Activated T-cell treated with anti-CD3 and anti-CD28 coated beads, Interleukin-2, amount 50 U/mL, for 4 hours (primary cell): Measurements from ENCODE around the gene GALNT17. TPM values are rescaled to one million over a fixed set of nuclear protein-coding genes. Genes with fewer than 3 reads are reported as not detected.

ENCODE experiments used
- ATAC-seq, 2 donors: fragments of 200-7000 bp; cut with Tn5 transposase; one replicate each; pipeline ENCODE4 v1.10.0; 2021
- DNase-seq: peaks from one replicate; pipeline ENCODE4 v3.0.0-alpha.2; 2020
- H3K27me3 Mint-ChIP-seq: one replicate; pipeline ENCODE4 v1.8.0; 2021; ENCODE audit warnings: low read depth, mixed read lengths
- H3K36me3 Mint-ChIP-seq: one replicate; pipeline ENCODE4 v1.8.0; 2022; ENCODE audit warnings: mixed read lengths; ENCODE audit not compliant: insufficient read depth
- H3K4me1 Mint-ChIP-seq: one replicate; pipeline ENCODE4 v1.8.0; 2021; ENCODE audit warnings: low read depth, mixed read lengths
- H3K4me3 Mint-ChIP-seq: one replicate; pipeline ENCODE4 v1.8.0; 2021; ENCODE audit warnings: mild to moderate bottlenecking, moderate library complexity, mixed read lengths
- H3K9me3 Mint-ChIP-seq: one replicate; pipeline ENCODE4 v1.8.0; 2021; ENCODE audit warnings: mixed read lengths
- total RNA-seq, 3 donors: library from RNA; stranded (reverse); gene quantifications; one replicate each; pipeline ENCODE4 v1.2.1, GENCODE V29; 2021

GALNT17 gene
- total RNA-seq, 3 donors from 2014 or later: 0.30 TPM; not detected in 2

DNA sequence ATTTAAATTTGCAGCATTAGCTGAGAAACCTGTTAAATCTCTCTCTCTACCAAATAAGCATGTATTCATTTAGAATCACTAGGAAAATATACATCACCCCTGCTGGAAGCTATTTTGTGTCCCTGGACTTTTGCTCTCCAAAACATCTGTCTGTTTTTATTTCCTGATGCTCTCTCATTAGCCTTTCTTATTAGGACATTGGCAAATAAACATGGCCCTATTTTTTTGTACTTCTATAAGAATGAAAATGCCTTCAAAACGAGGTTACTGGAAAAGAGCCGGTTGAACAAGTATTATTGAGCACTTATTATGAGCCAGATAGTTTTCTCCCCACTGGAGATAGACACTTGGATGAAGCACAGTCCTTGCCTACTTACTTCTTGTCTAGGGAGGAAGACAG is 206.9 kb downstream of the GALNT17 start:
- Mint-ChIP-seq H3K4me3 (no peak overlapping the region), H3K4me1 (no peaks in the 10 kb centered on the region), H3K9me3 (peaks cover 22% of the 10 kb centered on the region), H3K27me3 (no peaks in the 10 kb centered on the region), H3K36me3 (no peaks in the 10 kb centered on the region)
- ATAC-seq: no peak
- DNase-seq: no peak

DNA sequence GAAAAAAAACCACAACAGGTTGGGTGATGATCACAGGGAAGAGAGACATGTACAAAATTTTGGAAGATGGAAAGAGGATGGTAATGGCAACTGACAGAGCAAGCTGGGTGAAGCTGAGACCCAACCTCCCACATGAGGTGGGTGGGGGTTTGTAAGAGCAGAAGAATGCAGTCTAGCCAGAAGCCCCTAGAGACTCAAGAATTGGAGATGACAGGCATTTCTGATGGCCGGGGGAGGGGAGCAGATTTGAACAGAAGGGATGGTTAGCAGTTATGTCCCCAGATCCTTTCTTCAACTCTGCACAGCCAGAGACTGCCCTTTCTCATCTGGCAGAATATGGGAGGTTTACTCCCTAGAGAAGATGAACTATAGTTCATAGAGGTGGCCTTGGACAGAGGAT is 208.0 kb downstream of the GALNT17 start:
- Mint-ChIP-seq H3K4me1 (no peaks in the 10 kb centered on the region), H3K36me3 (no peaks in the 10 kb centered on the region), H3K4me3 (no peak overlapping the region), H3K9me3 (peaks cover 31% of the 10 kb centered on the region), H3K27me3 (no peaks in the 10 kb centered on the region)
- DNase-seq (no peak), ATAC-seq (no peak)

DNA sequence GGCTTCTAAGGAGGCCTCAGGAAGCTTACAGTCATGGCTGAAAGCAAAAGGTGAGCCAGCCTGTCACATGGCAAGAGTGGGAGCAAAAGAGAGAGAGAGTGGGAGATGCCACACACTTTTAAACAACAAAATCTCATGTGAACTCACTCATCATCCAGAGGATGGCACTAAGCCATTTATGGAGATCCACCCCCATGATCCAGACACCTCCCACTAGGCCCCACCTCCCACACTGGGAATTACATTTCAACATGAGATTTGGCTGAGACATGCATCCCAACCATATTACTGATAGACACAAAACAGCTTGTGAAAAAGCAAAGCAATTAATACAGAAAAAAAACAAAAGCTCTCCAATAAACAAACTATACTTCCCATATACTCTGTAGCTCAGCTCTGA is 210.3 kb downstream of the GALNT17 start:
- H3K4me3 Mint-ChIP-seq: no peak overlapping the region
- DNase-seq: no peak
- H3K9me3 Mint-ChIP-seq: peaks cover 38% of the 10 kb centered on the region
- H3K36me3 Mint-ChIP-seq: no peaks in the 10 kb centered on the region
- no peaks in the 10 kb centered on the region for H3K27me3 Mint-ChIP-seq
- no peaks in the 10 kb centered on the region for H3K4me1 Mint-ChIP-seq
- ATAC-seq: no peak

DNA sequence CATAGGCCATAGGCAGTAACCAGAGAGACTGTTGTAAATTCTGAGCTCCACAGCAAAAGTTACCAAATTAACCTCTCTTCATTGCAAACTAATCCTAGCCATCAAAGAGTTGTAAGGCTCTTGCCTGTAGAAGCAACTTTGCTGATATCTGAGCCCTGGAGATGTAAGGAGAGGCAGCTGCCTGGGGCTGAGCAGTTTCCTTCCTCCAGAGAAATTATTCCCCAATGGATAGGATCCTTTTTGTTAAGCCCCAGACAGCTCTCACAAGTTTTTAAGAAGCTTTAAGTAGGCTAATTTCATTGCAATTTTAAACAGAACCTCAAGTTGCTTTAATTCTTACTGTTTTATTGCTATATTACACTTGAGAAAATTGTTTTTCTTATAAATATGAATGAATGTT is 211.1 kb downstream of the GALNT17 start:
- no peaks in the 10 kb centered on the region for H3K4me1 Mint-ChIP-seq
- no peaks in the 10 kb centered on the region for H3K27me3 Mint-ChIP-seq
- no peak for ATAC-seq
- H3K4me3 Mint-ChIP-seq: no peak overlapping the region
- peaks cover 38% of the 10 kb centered on the region for H3K9me3 Mint-ChIP-seq
- no peak for DNase-seq
- H3K36me3 Mint-ChIP-seq: no peaks in the 10 kb centered on the region

DNA sequence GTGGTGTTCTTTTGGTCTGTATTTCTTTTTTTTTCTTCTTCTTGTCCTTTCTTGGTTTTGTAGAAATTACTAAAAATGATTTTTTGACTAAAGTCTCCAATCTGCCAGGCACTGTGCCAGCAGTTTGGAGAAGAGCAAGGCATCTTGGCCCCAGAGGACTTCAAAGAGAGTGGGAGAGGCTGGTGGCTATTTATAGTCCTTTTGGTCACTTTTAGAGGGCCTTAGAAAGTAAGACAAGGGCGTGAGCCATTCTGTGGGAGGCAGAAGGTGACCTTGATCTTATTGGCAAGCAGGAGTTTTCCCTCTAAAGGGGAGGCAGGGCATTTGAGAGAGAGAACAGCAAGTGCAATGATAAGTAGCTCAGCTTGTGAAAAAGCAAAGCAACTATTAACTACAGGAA is 211.9 kb downstream of the GALNT17 start:
- DNase-seq: no peak
- no peaks in the 10 kb centered on the region for H3K27me3 Mint-ChIP-seq
- H3K36me3 Mint-ChIP-seq: no peaks in the 10 kb centered on the region
- H3K4me1 Mint-ChIP-seq: no peaks in the 10 kb centered on the region
- peaks cover 39% of the 10 kb centered on the region for H3K9me3 Mint-ChIP-seq
- ATAC-seq: no peak
- no peak overlapping the region for H3K4me3 Mint-ChIP-seq

DNA sequence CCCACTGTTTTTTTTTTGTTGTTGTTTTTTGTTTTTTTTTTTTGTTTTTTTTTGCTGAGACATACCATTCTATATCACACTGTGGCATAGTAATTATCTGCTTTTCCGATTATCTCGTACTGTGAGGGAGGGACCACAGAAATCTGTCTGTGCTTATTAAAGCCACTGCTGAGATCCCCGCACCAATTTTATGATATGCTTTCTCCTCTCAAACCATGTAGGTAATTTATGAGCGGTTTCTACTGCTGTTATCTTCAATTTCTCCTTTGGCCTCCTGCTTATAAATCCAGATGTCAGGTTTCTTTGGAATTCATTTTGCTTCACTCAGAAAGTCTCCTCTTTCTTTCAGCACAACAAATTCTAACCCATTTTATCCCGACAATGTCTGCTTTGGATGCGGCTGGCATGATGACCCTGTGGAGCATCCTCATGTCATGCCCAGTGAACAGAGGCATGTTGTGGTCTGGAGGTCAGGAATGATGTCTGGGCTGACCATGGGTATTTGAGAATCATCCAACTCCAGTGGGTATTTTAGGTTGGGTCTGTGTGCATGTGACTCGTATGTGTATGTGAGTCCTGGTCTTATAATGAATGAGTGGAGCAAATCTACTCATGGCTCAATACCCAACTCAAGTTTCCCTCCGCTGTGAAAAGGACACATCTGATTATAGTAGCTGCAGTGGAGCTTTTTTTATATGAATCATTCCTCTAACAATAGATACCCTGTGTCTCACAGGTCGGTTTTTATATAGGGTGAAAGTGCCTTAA is 213.4 kb downstream of the GALNT17 start:
- DNase-seq: no peak
- no peaks in the 10 kb centered on the region for H3K4me1 Mint-ChIP-seq
- H3K27me3 Mint-ChIP-seq: no peaks in the 10 kb centered on the region
- H3K9me3 Mint-ChIP-seq: peaks cover 32% of the 10 kb centered on the region
- ATAC-seq: no peak
- H3K36me3 Mint-ChIP-seq: no peaks in the 10 kb centered on the region
- H3K4me3 Mint-ChIP-seq: no peak overlapping the region

DNA sequence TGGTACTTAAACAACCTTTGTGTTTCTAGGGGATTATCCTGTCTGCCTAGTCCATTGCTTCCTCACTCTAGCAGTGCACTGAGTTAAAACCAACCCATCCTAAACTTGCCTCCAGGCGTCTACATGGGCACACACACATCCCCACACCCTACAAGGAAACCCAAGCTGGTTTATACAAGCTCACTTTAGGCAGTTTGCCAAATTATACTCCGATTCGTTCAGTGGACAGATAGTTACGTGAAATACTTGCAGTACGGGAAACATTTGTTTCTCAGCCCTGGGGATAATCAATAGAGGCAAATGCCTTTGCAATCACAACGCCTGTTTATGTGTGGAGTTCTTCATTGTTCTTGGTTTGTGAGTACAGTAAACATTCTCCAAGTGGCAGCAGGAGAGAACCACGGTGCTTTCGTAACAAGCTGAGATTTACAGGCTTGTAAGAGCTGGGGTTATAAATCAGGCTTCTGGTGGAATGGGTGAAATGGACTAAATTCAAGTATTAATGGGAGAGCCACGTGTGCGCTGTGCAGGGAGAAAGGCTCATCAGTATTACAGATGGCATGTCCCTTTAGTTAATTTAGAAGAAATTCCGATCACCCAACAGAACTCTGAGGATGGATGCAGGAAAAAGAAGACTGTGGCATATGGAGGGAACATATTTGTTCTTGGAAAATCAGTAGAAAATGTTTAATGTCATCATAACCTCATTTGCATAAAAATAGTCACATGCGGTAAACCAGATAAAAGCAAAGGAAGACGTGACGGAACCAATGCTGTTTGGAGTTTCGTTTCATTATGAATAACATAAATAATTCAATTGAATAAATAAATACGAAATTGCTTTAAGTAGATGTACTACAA is 217.1 kb downstream of the GALNT17 start:
- Mint-ChIP-seq H3K36me3 (no peaks in the 10 kb centered on the region), H3K4me3 (no peak overlapping the region), H3K27me3 (no peaks in the 10 kb centered on the region), H3K9me3 (peaks cover 38% of the 10 kb centered on the region), H3K4me1 (no peaks in the 10 kb centered on the region)
- DNase-seq: no peak
- ATAC-seq: no peak

DNA sequence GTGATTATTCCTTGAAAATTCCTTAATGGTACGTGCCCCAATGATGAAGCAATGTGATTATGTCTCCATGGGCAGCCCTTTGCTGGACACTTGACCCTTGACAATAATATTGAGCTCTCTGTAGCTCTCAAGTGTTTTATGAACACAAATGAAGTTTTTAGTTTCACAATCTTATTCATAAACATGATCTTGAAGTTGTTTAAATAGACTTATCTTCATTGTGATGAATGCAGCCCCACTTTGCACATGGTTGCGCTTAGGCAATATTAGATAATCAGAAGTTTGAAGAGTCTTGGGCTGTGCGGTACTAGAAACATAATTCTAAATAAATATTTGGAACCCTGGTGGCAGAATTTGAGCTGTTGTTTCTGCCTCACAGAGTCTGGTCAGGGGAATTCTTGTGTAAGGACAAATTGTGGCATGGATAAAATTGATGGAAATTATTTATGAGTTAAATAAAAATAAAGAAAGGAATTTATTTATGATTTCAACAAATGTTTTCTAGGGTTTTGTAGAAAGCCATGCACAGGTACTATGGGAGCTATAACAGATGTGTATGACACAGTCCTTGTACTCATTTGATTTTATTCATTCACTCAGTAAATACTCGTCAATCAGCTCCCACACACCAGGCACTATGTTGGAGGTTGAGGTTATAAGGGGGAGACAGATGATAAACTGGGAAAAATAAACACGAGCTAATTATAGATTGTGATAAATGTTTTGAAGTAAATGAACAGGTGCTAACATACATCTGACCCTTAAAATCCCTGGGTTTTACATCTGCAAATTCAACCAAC is 217.9 kb downstream of the GALNT17 start:
- no peaks in the 10 kb centered on the region for H3K4me1 Mint-ChIP-seq
- ATAC-seq: no peak
- no peaks in the 10 kb centered on the region for H3K36me3 Mint-ChIP-seq
- H3K27me3 Mint-ChIP-seq: no peaks in the 10 kb centered on the region
- DNase-seq: no peak
- peaks cover 31% of the 10 kb centered on the region for H3K9me3 Mint-ChIP-seq
- H3K4me3 Mint-ChIP-seq: no peak overlapping the region

DNA sequence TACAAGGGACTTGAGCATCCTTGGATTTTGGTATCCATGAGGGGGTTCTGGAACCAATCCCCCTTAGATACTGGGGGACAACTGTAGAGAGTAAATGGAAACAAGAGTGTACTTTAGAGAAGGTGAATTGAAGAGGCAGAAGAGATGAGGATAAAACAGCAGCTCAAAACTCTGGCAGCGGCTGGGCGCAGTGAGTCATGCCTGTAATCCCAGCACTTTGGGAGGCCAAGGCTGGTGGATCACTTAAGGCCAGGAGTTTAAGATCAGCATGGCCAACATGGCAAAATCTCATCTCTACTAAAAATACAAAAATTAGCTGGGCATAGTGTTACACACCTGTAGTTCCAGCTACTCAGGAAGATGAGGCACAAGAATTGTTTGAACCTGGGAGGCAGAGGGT is 218.7 kb downstream of the GALNT17 start:
- H3K27me3 Mint-ChIP-seq: no peaks in the 10 kb centered on the region
- H3K4me3 Mint-ChIP-seq: no peak overlapping the region
- H3K4me1 Mint-ChIP-seq: no peaks in the 10 kb centered on the region
- peaks cover 24% of the 10 kb centered on the region for H3K9me3 Mint-ChIP-seq
- no peaks in the 10 kb centered on the region for H3K36me3 Mint-ChIP-seq
- ATAC-seq: no peak
- DNase-seq: no peak

DNA sequence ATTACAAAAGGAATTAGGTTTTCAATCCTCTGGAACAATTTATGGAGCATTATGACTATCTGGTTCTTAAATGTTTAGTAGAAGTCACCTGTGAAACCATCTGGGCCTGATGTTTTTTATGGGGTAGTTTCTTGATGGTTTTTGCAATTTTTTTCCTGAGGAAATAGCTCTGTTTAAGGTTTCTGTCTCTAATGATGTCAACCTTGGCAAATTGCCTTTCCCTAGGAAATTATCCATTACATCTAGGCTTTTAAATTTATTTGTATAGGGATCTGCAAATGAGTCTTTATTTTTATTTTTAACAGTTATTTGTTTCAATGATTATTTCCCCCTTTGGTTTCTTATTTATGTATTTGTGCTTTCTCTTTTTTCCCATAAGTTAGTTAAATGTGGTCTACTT is 222.8 kb downstream of the GALNT17 start:
- Mint-ChIP-seq H3K4me1 (no peaks in the 10 kb centered on the region), H3K27me3 (no peaks in the 10 kb centered on the region), H3K36me3 (no peaks in the 10 kb centered on the region), H3K9me3 (peaks cover 21% of the 10 kb centered on the region), H3K4me3 (no peak overlapping the region)
- ATAC-seq (no peak), DNase-seq (no peak)

DNA sequence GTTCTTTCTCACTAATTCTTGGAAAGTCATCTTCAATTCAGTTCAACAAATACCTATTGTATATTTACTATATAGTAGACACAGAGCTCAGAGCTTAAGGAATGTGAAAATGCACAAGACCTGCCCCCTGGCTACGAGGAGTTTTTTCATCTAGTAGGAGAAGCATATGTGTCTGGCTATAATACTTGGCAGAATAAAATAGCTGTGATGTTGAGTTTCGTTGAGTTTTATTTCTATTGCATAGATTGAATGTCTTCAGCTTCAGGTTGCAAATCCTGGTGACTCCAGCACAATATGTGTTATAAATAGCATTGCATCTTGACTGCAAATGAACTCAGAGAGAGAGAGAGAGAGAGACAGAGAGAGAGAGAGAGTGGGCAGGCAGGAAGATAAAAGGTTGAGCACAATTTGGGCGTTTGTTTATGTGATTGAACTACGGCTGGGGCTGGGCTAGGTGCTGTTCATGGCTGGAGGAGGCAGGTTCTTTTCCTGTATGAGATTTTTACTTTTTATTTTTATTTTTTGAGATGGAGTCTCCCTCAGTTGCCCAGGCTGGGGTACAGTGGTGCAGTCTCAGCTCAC is 229.6 kb downstream of the GALNT17 start:
- peaks cover 20% of the 10 kb centered on the region for H3K9me3 Mint-ChIP-seq
- H3K27me3 Mint-ChIP-seq: no peaks in the 10 kb centered on the region
- no peaks in the 10 kb centered on the region for H3K4me1 Mint-ChIP-seq
- ATAC-seq (no peak), DNase-seq (no peak)
- no peaks in the 10 kb centered on the region for H3K36me3 Mint-ChIP-seq
- no peak overlapping the region for H3K4me3 Mint-ChIP-seq

DNA sequence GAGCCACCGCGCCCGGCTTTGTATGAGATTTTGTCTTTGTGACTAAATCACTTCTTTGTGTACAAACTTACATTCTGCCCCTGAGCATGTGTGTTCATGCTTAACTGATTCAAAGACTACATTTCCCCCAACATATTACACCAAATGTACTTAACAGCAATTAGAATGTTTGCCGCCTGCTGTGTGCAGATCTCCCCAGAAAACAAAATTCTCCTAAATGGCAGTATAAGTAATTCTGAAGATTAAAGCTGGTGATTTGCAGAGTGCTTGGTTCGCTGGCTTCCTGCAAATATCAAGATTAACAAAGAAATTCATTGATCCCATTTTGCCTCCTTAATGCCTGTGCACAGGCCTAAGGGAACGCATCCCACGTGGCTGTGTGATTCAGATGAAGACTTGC is 230.3 kb downstream of the GALNT17 start:
- Mint-ChIP-seq H3K9me3 (peaks cover 23% of the 10 kb centered on the region), H3K36me3 (no peaks in the 10 kb centered on the region), H3K4me1 (no peaks in the 10 kb centered on the region), H3K4me3 (no peak overlapping the region), H3K27me3 (no peaks in the 10 kb centered on the region)
- DNase-seq (no peak), ATAC-seq (no peak)

DNA sequence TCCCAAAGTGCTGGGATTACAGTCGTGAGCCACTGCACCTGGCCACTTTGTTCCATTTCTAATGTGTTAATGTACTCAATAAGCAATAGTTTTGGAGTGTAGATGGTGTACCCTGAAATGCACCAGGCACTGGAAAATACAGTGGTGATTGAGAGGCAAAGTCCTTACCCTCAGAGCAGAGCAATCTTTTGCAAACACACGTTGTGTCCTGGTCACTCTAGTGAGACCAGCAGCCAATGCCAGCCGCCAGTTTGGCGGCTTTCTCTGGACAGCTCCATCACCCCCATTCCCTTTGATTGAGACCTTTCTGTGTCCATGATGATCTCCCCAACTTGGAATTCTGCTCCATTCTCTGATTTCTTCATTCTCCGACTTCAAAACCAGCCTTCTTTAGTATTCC is 231.3 kb downstream of the GALNT17 start:
- Mint-ChIP-seq H3K9me3 (peaks cover 23% of the 10 kb centered on the region), H3K4me3 (no peak overlapping the region), H3K4me1 (no peaks in the 10 kb centered on the region), H3K36me3 (no peaks in the 10 kb centered on the region), H3K27me3 (no peaks in the 10 kb centered on the region)
- DNase-seq: no peak
- no peak for ATAC-seq

DNA sequence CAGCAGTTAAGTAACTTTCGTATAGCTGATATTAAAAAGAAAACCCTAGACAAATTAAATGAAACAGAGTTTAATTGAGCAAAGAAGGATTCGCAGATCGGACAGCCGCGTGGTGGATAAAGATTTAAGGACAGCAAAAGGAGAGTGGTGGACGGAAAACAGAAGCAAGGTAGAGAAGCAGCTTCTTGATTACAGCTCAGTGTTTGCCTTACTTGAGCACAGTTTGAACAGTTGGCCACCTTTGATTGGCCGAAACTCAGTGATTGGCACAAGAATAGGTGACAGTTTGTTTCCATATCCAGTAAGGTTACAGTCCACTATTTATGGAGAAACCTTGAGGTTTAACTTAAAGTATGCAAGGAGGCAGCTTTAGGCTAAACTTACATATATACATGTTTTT is 231.7 kb downstream of the GALNT17 start:
- ATAC-seq: no peak
- H3K27me3 Mint-ChIP-seq: no peaks in the 10 kb centered on the region
- H3K4me1 Mint-ChIP-seq: no peaks in the 10 kb centered on the region

More for the DNA sequence above, 231.7 kb downstream of the GALNT17 start:
- Mint-ChIP-seq H3K9me3 (peaks cover 20% of the 10 kb centered on the region), H3K36me3 (no peaks in the 10 kb centered on the region), H3K4me3 (no peak overlapping the region)
- no peak for DNase-seq
